VCaP (cell line): ENCODE data around the gene YEATS2.

Experiments
- H3K27ac ChIP-seq: fragments of 450-650 bp; 2 replicates; pipeline ENCODE4 v1.5.1; 2017
- CTCF ChIP-seq: fragments of 450-650 bp; conservative IDR thresholded peaks from 2 replicates; pipeline ENCODE4 v1.5.1; 2017; ENCODE audit warnings: mild to moderate bottlenecking, moderate library complexity

The YEATS2 gene

GRCh38 chr3:183697610-183698317 is at the start of gene YEATS2:
YEATS2 (plus strand) TSS chr3:183697797; CDS start chr3:183715163, 17,366 bp downstream.
- peak within 1 kb of the TSS; percentile 92 for H3K27ac ChIP-seq
- TF ChIP-seq CTCF, result no peak

GRCh38 chr3:183650554-183650953 is 47.0 kb upstream of the YEATS2 start:
- no peak for TF ChIP-seq CTCF
- H3K27ac ChIP-seq, result no peak overlapping the region

GRCh38 chr3:183653209-183654064 is 44.2 kb upstream of the YEATS2 start:
- H3K27ac ChIP-seq, result no peak overlapping the region
- no peak for TF ChIP-seq CTCF

- H3K27ac ChIP-seq, result no peak overlapping the region
- no peak for TF ChIP-seq CTCF
These were observed 42.9 kb upstream of the YEATS2 start for GRCh38 chr3:183654727-183655126.

- H3K27ac ChIP-seq, result no peak overlapping the region
- no peak for TF ChIP-seq CTCF
These were observed 35.5 kb upstream of the YEATS2 start for GRCh38 chr3:183662099-183662498.

GRCh38 chr3:183664913-183665381 is 32.6 kb upstream of the YEATS2 start:
- no peak overlapping the region for H3K27ac ChIP-seq
- TF ChIP-seq CTCF, result no peak

- H3K27ac ChIP-seq, result no peak overlapping the region
- TF ChIP-seq CTCF, result no peak
These were observed 17.5 kb upstream of the YEATS2 start for GRCh38 chr3:183680061-183680460.
